22Rv1 (cell line): ENCODE data around the gene RASSF1.

ENCODE experiments used
- CTCF ChIP-seq: fragments of 450-650 bp; IDR thresholded peaks from 2 replicates; pipeline ENCODE4 v1.5.1; 2017; ENCODE audit warnings: mild to moderate bottlenecking
- ZFX ChIP-seq: fragments of 450-650 bp; IDR thresholded peaks from 2 replicates; pipeline ENCODE4 v1.6.1; 2017; ENCODE audit warnings: antibody characterized with exemption, borderline replicate concordance

- TF ChIP-seq ZFX = no peak
- TF ChIP-seq CTCF = no peak
Observed at GRCh38 chr3:50353245-50354004, 12.8 kb upstream of the RASSF1 start.
